MV-4-11 (cell line): Measurements from ENCODE around the gene DENND4C.
A peak's percentile ranks its signal among the peaks of the same experiment; 100 is the strongest.
"Not testable (repeated sequence)": the region's sequence is repeated elsewhere in the genome, so short reads cannot be mapped to it uniquely, and the experiment has no call there.

Source experiments
- DNase-seq: peaks from one replicate; lab custom pipeline; 2025; lab: John Stamatoyannopoulos, UW

Gene DENND4C

DNA sequence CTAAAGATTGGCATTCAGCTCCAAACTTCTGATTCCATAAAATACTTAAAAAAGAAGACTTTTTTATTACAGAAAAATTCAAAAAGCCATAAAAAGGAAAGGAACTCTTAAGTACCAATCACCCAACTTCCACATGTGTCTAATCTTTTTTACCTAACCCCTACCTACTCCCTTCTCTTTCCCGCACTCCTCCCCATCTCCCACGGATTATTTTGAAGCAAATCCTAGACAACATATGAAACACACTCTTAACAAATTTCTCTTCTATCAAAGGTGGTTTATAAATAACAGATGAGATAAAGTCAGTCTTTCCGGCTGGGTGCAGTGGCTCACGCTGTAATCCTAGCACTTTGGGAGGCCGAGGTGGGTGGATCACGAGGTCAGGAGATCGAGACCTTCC, 5.9 kb upstream of the DENND4C start:
- no peak for DNase-seq

DNA sequence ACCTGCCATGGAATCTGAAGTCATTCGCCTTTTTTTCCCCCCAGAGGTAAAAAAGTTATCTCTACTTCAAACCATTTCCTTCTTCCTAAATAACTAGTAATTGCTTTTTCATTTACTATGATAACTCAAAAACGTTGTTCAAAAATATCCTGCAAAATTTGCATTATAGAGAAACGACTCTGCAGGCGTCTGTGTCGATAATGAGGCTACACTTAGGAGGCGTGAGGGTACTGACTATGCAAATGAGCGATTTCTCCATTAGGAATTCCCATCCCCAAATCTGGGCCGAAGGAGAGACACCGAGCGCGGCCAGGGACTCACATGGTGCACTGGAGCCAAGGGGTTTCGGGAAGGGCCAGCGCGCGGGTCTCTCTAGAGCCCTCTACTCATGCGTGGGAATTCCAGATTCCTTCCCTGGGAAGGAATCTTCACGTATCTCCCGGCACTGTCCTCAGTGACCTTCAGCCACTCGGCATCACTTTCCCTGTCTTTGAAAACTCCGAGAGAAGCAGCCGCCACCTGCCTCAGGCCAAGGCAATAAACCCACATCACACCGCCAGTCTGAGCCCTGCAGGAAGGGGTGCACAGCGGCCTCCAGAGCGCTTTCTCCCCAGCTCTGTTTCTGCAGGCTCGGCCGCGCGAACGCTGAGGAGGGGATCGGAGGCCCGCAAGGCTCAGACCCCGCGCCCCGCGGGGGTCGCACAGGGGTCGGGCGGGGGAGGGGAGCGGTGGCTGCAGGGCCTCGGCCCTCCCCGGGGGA, 718 bp upstream of the DENND4C start:
- DNase-seq = peak; percentile 65

DNA sequence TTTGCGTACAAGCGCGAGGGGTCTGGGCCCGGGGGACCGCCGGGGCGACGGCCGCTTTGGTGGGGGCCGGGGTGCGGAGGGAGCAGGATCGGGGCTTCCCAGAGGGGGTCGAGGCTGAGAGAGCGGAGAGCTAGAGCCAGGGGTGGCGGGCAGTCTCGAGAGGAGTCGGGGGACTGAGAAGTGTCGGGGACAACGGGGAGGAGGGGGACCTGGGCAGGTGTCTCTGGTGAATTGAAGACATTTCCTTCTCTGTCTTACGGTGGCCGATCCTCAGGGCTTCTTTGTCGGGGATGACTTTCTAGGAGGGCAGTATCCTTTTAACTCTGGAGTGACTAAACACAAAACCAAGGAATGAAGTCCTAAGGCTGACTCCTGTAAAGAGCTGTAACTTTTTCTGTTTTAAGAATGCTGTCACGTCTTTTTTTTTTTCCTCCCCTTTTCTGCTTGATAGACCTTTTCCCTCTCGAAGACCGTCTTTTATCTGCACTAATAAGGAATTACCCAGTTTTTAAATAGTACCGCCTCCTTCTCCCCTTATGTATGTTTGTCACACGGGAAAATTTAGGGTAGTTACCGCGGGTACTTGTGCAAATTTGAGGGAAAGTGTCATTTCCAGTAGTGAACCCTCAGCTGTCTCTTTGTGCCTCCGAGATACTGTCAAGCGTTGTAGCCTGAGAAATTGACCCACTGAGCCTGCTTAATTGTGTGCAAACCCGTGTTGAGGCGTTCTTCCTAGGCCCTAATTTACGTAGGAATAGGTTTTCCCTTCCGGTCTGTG, 822 bp downstream of the DENND4C start:
- DNase-seq = no peak

DNA sequence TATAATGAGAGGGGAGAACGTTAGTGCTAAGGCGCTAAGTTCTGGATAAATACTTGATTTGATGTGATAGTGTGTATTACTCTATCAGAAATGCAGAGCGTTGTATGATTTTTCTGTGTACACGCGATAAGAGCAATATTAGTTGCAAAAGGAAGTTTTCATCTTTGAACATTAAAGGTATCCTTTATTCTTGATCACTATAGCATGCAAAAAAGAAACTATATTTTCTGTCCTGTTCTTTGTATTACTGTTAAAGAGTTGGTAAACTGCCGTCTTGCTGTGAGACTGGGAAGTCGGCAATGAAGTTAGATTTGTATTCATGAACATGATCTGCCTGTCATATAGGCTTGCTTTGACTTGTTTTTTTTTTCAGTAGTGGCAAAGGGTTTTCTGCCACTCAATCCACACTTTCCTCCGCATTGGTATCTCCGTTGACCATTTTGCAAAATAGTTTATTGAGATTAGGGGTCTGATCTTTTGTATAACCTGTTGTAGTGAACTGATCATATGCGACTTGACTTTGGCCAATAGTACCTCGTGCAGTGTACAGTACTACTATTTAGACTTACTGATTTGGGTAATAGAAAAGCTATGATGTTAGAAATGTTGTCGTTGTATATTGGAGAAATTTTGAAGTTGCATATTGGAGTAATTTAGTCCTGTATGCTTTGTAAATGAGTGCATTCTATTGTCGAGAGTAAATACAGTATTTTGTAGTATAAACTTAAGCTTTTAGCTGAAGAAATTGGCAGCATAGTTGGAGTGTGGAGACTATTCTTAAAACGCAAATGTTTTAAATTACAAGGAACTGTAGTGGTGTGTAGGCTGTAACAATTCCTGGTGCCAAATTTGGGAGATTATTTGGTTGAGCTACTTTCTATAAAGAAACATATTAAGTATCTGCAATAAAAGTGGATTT, 1.7 kb downstream of the DENND4C start:
- DNase-seq = no peak

DNA sequence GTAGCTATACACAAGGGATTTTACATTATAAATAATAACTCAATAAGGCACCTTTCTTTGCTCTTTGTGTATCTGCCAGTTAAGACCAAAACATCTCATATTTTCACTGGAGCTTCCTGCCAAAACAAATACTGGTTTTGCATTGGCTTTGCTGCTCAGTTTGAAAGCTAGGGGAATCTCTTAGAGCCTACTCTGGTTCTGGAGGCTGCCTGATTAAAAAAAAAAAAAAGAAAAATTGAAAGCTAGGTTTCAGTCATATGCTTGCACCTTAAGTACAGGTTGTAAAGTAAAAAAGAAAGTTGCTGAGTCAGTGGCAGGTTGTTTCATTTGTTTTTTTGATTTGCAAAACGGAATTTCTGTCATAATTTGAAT, 2.3 kb downstream of the DENND4C start:
- no peak for DNase-seq

DNA sequence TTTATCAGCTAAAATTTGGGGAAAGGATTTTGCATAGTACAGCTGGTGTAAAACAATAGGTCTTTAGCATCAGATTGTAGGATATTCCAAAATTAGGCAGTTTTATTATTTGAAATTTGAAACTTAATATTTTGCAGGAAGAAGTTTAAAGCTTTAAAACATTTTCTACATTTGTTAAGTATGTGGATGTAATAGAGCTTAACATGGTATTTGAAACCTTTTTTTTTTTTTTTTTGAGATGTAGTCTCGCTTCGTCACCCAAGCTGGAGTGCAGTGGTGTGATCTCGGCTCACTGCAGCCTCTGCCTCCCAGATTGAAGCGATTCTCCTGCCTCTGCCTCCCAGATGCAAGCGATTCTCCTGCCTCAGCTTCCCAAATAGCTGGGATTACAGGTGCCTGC, 2.9 kb downstream of the DENND4C start:
- no peak for DNase-seq

DNA sequence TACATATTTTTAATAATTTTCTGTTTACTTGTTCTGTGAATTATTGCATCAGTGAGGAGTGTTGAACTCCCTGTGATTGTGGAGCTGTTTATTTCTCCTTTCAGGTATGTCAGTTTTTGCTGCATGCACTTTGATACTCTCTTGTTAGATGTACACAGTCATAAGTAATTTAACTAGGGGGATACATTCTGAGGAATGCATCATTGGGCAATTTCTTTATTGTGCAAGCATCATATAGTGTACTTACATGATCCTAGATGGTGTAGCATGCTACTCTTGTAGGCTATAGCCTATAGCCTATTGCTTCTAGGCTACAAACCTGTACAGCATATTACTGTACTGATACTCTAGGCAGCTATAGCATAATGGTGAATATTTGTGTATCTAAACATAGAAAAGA, 9.5 kb downstream of the DENND4C start:
- DNase-seq = no peak

DNA sequence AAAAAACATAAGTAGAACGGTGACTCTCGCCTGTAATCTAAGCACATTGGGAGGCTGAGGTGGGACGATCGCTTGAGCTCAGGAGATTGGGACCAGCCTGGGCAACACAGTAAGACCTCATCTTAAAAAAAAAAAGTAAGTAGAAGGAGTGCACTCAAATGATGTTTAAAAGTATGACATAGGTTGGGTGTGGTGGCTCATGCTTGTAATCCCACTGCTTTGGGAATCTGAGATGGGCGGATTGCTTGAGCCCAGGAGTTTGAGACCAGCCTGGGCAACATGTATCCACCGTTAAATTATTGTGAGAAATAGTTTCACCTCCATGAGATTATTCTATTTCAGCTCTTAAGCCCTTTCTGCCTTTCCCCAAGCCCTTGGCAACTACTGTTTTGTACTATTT, 11.2 kb downstream of the DENND4C start:
- no peak for DNase-seq

DNA sequence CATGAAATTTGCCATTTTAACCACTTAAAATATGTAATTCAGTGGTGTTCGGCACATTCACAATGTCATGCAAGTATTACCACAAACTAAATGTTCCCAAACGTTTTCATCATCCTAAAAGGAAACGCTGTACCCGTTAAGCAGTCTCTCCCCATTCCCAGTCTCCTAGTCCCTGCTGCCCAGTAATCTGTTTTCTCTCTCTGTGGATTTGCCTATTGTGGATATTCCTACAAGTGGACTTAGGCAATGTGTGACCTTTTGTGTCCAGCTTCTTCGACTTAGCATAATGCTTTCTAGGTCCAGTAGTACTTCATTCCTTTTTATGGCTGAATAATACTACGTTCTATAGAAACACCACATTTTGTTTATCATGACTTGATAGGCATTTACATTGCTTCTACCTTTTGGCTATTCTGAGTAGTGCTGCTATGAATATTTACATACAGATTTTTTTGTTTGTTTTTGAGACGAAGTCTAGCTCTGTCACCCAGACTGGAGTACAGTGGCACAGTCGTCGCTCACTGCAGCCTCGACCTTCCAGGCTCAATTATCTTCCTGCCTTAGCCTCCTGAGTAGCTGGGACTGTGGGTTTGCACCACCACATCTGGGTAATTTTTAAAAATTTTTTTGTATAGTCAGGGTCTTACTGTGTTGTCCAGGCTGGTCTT, 13.0 kb downstream of the DENND4C start:
- no peak for DNase-seq

DNA sequence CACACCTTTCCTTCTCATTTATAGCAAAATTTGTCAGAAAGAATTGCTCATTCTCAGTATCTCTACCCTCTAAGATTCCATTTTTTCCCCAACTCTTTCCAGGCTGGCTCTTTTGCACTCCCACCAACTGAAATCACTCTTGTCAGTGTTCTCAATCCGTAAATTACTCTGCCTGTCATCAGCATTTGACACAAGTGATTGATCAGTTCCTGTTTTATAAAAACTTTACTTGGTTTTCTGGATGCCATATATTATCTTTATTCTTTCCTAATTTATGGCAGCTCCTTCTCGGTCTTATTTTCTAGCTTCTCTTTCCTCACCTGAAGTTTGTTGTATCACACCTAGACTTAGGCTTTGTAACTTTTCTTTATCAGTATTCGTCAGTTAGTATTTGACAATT, 16.4 kb downstream of the DENND4C start:
- no peak for DNase-seq

DNA sequence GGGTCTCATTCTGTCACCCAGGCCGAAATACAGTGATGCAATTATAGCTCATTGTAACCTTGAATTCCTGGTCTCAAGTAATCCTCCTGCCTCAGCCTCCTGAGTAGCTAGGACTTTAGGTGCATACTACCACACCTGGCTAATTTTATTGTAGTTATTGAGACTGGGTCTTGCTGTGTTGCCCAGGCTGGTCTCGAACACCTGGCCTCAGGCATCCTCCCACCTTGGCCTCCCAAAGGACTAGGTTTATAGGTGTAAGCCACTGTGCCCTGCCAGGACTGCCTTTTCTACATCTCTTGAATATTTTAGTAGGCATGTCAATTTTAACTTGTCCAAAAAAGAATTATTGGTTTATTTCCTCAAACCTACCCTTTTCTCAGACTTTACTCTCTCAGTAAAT, 16.9 kb downstream of the DENND4C start:
- DNase-seq = no peak

DNA sequence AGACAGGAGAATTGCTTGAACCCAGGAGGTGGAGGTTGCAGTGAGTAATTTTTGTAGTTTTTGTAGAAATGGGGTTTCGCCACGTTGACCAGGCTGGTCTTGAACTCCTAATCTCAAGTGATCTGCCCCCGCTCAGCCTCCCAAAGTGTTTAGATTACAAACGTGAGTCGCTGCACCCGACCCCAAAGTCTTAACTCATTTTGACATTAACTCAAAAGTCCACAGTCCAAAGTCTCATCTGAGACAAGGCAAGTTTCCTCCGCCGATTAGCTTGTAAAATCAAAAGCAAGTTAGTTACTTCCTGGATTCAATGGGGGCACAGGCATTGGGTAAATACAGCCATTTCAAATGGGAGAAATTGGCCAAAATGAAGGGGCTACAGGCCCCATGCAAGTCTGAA, 19.9 kb downstream of the DENND4C start:
- DNase-seq = not testable (repeated sequence)

DNA sequence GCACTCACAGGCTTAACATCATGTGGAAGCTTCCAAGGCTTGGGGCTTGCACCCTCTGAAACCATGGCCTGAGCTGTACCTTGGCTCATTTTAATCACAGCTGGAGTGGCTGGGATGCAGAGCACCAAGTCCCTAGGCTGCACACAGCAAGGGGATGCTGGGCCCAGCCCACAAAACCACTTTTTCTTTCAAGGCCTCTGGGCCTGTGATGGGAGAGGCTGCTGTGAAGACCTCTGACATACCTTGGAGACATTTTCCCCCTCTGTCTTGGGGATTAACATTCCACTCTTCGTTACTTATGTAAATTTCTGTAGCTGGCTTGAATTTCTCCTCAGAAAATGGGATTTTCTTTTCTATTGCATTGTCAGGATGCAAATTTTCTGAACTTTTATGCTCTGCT, 20.7 kb downstream of the DENND4C start:
- not testable (repeated sequence) for DNase-seq

DNA sequence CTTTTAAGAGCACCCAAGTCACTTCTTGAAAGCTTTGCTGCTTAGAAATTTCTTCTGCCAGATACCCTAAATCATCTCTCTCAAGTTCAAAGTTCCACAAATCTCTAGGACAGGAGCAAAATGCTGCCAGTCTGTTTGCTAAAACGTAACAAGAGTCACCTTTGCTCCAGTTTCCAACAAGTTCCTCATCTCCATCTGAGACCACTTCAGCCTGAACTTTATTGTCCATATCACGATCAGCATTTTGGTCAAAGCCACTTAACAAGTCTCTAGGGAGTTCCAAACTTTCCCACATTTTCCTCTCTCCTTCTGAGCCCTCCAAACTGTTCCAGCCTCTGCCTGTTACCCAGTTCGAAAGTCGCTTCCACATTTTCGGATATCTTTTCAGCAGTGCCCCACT, 21.1 kb downstream of the DENND4C start:
- not testable (repeated sequence) for DNase-seq

DNA sequence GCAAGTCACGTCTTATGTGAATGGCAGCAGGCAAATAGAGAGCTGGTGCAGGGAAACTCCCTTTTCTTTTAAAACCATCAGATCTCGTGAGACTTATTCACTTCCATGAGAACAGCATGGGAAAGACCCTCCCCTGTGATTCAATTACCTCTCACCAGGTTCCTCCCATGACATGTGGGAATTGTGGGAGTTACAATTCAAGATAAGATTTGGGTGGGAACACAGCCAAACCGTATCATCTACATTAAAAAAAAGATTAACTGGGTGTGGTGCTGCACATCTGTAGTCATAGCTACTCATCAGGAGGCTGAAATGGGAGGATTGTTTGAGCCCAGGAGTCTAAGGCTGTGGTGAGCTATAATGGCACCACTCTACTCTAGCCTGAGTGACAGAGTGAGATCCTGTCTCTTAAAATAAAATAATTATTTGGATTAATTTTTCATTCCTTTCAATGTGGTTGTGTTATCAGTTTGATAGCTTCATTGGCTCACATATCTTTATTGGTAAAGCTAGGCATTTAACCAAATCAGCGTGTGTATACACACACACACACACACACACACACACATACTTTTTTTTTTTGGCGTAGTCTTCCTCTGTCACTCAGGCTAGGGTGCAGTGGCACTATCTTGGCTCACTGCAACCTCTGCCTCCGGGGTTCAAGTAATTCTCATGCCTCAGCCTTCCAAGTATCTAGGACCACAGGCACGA, 21.8 kb downstream of the DENND4C start:
- DNase-seq = no peak

DNA sequence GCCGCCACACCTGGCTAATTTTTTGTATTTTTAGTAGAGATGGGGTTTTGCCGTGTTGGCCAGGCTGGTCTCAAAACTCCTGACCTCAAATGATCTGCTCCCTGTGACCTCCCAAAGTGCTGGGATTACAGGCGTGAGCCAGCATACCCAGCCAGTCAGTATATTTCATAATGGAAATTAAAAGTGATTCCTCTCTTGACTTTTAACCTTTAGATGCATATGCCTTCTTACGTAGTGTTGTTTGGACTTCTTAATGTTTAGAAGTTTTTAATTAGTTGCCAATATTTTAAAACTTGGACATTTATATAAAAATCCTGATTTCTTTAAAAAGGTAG, 22.4 kb downstream of the DENND4C start:
- DNase-seq = no peak

DNA sequence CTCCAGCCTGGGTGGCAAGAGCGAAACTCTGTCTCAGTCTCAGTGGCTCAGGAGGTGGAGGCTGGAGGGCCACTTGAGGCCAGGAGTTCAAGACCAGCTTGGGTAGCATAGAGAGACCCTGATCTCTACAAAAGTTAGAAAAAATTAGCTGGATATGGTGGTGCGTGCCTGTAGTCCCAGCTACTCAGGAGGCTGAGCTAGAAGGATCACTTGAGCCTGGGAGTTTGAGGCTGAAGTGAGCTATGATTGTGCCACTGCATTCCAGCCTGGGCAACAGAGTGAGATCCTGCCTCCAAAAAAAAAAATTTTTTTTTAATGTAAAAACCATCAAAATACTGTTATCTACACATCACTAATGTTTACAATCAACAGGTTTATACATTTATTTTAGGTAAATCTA, 24.6 kb downstream of the DENND4C start:
- DNase-seq = no peak

DNA sequence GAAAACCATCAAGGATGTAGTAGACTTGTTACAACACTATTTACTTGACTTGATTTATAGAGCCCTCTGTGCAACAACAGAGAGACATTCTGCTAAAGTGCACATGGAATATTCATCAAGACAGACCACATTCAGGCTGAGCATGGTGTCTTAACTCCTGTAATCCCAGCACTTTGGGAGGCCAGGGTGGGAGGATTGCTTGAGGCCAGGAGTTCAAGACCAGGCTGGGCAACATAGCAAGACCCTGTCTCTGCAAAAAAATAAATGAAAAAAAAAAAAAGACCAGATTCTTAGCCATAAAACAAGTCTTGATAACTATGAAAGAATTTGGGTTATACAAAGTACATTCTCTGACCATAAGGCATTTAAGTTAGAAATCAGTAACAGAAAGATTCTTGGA, 25.3 kb downstream of the DENND4C start:
- no peak for DNase-seq

DNA sequence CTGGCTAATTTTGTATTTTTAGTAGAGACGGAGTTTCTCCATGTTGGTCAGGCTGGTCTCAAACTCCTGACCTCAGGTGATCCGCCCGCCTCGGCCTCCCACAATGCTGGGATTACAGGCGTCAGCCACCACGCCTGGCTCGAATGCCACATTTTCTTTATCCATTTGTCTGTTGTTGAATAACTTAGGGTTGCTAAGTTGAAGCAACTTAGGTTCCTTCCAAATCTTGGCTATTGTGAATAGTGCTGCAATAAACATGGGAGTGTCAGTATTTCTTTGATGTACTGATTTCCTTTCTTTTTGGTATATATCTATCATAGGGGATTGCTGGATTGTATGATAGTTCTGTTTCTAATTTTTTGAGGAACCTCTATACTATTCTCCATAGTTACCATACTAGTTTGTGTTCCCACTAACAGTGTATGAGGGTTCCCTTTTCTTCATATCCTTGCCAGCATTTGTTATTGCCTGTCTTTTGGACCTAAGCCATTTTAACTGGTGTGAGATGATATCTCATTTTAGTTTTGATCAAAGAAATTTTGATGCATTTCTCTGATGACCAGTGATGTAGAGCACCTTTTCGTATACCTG, 29.3 kb downstream of the DENND4C start:
- not testable (repeated sequence) for DNase-seq

DNA sequence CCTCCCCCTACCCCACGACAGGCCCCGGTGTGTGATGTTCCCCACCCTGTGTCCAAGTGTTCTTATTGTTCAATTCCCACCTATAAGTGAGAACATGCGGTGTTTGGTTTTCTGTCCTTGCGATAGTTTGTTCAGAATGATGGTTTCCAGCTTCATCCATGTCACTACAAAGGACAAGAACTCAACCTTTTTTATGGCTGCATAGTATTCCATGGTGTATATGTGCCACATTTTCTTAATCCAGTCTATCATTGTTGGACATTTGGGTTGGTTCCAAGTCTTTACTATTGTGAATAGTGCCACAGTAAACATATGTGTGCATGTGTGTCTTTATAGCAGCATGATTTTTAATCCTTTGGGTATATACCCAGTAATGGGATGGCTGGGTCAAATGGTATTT, 35.1 kb downstream of the DENND4C start:
- DNase-seq = not testable (repeated sequence)

DNA sequence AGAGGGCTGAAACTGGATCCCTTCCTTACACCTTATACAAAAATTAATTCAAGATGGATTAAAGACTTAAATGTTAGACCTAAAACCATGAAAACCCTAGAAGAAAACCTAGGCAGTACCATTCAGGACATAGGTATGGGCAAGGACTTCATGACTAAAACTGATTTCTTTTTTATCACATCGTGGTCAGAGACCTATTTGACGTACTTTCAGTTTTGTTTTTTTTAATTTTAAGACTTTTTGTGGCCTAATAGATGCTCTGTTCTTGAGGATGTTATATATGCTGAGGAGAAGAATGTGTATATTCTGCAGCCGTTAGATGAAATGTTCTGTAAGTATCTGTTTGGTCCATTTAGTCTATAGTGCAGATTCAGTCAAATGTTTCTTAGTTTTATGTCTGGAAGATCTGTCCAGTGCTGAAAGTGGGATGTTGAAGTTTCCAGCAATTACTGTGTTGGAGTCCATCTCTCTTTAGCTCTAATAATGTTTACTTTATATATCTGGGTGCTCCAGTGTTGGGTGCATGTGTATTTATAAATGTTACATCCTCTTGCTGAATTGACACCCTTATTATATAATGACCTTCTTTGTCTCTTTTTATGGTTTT, 36.4 kb downstream of the DENND4C start:
- DNase-seq = not testable (repeated sequence)
